Small intestine (tissue), 4 donors: ENCODE results near the gene THAP8. TPM values are rescaled to one million over a fixed set of nuclear protein-coding genes. Genes with fewer than 3 reads are reported as not detected.

ENCODE experiments used
- polyA plus RNA-seq, 4 donors: library from polyadenylated mRNA; stranded (reverse) in 3 of 4; unstranded in 1 of 4; fragments of 200-250 nt in 3 of 4; fragments of 120-200 nt in 1 of 4; gene quantifications; one replicate each; pipeline versions ENCODE4 v1.2.1 to v1.2.3, GENCODE V29; 2013
- donor health status: healthy with polysubstance abuse.
- donor health status: Bipolar disorder and iron deficiency.
- donor health status: healthy.

Gene THAP8
- polyA plus RNA-seq, 4 donors: 5.3 to 8.9 (median 6.6) TPM

Other genes with a start within 250 kb of the THAP8 start
- gene PRODH2, start 241.4 kb downstream of the THAP8 start, polyA plus RNA-seq: under 1 TPM in 2 of 4 donors, not detected in 2; 0.24 to 0.54 TPM
- under 1 TPM in 2 of 4 donors, not detected in 2; 0.06 to 0.52 TPM for gene NPHS1, start 201.8 kb downstream of the THAP8 start, polyA plus RNA-seq
- under 1 TPM in 2 of 4 donors, not detected in 2; 0.10 to 0.62 TPM for gene KIRREL2, start 197.4 kb downstream of the THAP8 start, polyA plus RNA-seq
- gene APLP1, start 185.7 kb downstream of the THAP8 start, polyA plus RNA-seq: 10 to 100 TPM in 1 of 4 donors, 1 to 10 TPM in 2, not detected in 1; 3.6 to 13.8 (median 4.7) TPM
- 1 to 10 TPM; 5.1 to 7.6 (median 6.4) TPM for gene NFKBID, start 153.7 kb downstream of the THAP8 start, polyA plus RNA-seq
- gene HCST, start 151.8 kb downstream of the THAP8 start, polyA plus RNA-seq: 10 to 100 TPM in 2 of 4 donors, 1 to 10 TPM in 2; 2.7 to 17.6 (median 11.0) TPM
- gene TYROBP, start 146.0 kb downstream of the THAP8 start, polyA plus RNA-seq: 100 to 1,000 TPM in 1 of 4 donors, 10 to 100 TPM in 3; 15.9 to 128 (median 63.8) TPM
- gene LRFN3, start 117.9 kb downstream of the THAP8 start, polyA plus RNA-seq: 10 to 100 TPM in 2 of 4 donors, 1 to 10 TPM in 2; 3.5 to 11.7 (median 8.7) TPM
- gene SDHAF1, start 59.1 kb downstream of the THAP8 start, polyA plus RNA-seq: 10 to 100 TPM; 27.8 to 58.4 (median 36.4) TPM
- gene SYNE4, start 45.5 kb downstream of the THAP8 start, polyA plus RNA-seq: 10 to 100 TPM in 1 of 4 donors, 1 to 10 TPM in 3; 3.0 to 16.0 (median 3.7) TPM
- gene ALKBH6, start 40.1 kb downstream of the THAP8 start, polyA plus RNA-seq: 10 to 100 TPM; 14.3 to 19.7 (median 15.6) TPM
- gene CLIP3, start 21.4 kb downstream of the THAP8 start, polyA plus RNA-seq: 1 to 10 TPM in 3 of 4 donors, under 1 TPM in 1; 0.45 to 7.5 (median 4.6) TPM
- 1 to 10 TPM in 2 of 4 donors, under 1 TPM in 2; 0.22 to 5.0 (median 1.4) TPM for gene WDR62, start 612 bp upstream of the THAP8 start, polyA plus RNA-seq
- not detected for gene OVOL3, start 56.9 kb upstream of the THAP8 start, polyA plus RNA-seq
- gene POLR2I, start 60.6 kb upstream of the THAP8 start, polyA plus RNA-seq: 10 to 100 TPM; 46.5 to 77.5 (median 66.5) TPM
- 100 to 1,000 TPM in 3 of 4 donors, 10 to 100 TPM in 1; 75.0 to 133 (median 113) TPM for gene TBCB, start 61.2 kb upstream of the THAP8 start, polyA plus RNA-seq
- 1,000 to 10,000 TPM in 1 of 4 donors, 100 to 1,000 TPM in 3; 600 to 1,094 (median 775) TPM for gene CAPNS1, start 85.8 kb upstream of the THAP8 start, polyA plus RNA-seq
- gene COX7A1, start 98.2 kb upstream of the THAP8 start, polyA plus RNA-seq: 10 to 100 TPM in 2 of 4 donors, 1 to 10 TPM in 2; 1.3 to 26.2 (median 9.9) TPM
- gene ZNF565, start 160.4 kb upstream of the THAP8 start, polyA plus RNA-seq: 1 to 10 TPM; 1.6 to 4.8 (median 2.8) TPM
- gene ZNF146, start 160.8 kb upstream of the THAP8 start, polyA plus RNA-seq: 10 to 100 TPM; 18.4 to 71.6 (median 25.7) TPM